ENCODE data around the gene MTG2.

Gene MTG2

DNA sequence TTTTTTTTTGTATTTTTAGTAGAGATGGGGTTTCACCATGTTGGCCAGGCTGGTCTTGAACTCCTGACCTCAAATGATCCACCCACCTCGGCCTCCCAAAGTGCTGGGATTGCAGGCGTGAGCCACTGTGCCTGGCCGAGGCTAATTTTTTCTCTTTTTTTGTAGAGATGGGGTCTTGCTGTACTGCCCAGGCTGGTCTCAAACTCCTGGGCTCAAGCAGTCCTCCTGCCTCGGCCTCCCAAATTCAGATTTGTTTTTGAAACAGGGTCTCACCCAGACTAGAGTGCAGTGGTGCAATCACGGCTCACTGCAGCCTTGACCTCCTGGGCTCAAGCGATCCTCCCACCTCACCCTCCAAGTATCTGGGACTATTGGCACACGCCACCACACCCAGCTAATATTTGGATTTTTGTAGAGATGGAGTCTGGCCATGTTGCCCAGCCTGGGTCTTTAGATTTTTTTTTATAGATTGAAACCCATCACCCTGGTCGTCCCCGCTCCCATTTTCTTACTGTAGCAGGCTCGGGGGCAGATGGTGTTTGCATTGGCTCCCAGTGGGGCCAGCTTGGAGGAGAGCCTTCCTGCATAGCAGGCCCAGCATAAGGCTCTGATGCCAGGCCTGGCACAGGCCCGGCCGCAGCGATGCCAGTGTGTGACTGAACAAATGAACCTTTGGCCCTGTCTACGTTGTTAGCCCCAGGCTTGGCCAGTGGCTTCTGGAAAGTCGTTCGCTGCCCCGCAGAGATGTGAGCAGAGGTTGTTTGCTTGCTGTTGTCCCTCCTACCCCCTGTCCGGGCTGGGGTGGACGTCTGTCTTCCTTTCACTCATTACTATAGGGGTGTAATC lies 4.3 kb upstream of the MTG2 start:
- in situ Hi-C loops (cut with MboI; ENCODE audit: low sequenced_read_pairs) = no loop called here

GRCh38 chr20:62179162-62179504 lies 3.7 kb upstream of the MTG2 start:
- in situ Hi-C loops (cut with MboI; ENCODE audit: low sequenced_read_pairs) = no loop called here

DNA sequence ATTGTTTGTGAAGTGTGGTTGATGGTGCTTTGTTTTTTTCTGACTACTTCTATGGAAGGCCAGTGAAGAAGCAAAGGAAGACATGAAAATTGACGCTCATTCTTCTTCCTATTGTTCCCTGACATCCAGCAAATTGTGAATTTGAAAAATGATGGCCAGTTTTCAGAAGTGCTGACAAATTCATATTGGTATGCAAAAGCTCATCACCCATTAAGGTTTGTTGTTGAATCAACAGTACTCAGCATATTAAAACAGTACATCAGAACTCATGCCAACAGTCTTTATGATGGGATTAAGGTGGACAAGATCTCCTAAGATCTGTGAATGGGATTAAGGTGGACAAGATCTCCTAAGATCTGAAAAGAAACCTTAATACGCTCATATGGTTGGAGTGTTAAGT lies 1.0 kb upstream of the MTG2 start:
- in situ Hi-C loops (cut with MboI; ENCODE audit: low sequenced_read_pairs) = no loop called here

GRCh38 chr20:62183426-62184142 lies 756 bp downstream of the MTG2 start:
- in situ Hi-C loops (cut with MboI; ENCODE audit: low sequenced_read_pairs) = no loop called here

GRCh38 chr20:62186096-62186426 lies 3.2 kb downstream of the MTG2 start:
- in situ Hi-C loops (cut with MboI; ENCODE audit: low sequenced_read_pairs) = no loop called here

- in situ Hi-C loops (cut with MboI; ENCODE audit: low sequenced_read_pairs) = no loop called here
Observed at GRCh38 chr20:62186887-62187866, 4.3 kb downstream of the MTG2 start.

GRCh38 chr20:62190639-62191411 lies 8.0 kb downstream of the MTG2 start:
- in situ Hi-C loops (cut with MboI; ENCODE audit: low sequenced_read_pairs) = no loop called here

GRCh38 chr20:62191781-62192559 lies 9.1 kb downstream of the MTG2 start:
- in situ Hi-C loops (cut with MboI; ENCODE audit: low sequenced_read_pairs) = no loop called here

DNA sequence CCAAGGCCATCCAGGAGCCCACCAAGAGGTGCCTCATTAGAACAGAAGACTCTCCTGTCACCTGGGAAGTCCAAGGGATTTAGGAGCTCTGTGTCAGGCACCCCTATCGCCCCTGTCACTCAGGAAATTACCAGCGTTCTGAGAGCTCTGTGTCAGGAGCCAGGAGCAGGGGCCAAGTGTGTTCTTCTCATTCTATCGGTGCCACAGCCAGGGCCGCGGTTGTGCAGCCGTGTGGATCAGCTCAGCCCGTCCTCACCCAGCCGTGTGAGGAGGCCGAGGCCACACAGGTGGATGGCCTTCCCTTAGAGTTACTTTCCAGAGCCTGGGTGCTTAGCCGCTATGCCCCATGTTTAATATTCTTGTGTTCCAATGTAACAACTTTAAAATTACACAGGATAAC lies 9.8 kb downstream of the MTG2 start:
- in situ Hi-C loops (cut with MboI; ENCODE audit: low sequenced_read_pairs) = no loop called here

GRCh38 chr20:62193079-62194025 lies 10.5 kb downstream of the MTG2 start:
- in situ Hi-C loops (cut with MboI; ENCODE audit: low sequenced_read_pairs) = no loop called here

- in situ Hi-C loops (cut with MboI; ENCODE audit: low sequenced_read_pairs) = no loop called here
Observed at GRCh38 chr20:62195075-62195405, 12.2 kb downstream of the MTG2 start.

DNA sequence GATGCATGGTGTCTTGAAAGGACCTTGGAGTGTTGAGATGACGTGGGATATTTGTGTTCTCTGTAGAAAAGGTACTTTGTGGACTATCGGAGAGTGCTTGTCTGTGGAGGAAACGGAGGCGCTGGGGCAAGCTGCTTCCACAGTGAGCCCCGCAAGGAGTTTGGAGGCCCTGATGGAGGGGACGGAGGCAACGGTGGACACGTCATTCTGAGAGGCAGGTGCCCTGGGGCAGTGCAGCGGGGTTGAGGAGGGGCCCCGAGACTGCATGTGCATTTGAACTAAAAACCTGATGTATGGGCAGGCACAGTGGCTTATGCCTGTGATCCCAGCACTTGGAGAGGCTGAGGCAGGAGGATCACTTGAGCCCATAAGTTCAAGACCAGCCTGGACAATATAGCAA lies 12.9 kb downstream of the MTG2 start:
- in situ Hi-C loops (cut with MboI; ENCODE audit: low sequenced_read_pairs) = no loop called here

DNA sequence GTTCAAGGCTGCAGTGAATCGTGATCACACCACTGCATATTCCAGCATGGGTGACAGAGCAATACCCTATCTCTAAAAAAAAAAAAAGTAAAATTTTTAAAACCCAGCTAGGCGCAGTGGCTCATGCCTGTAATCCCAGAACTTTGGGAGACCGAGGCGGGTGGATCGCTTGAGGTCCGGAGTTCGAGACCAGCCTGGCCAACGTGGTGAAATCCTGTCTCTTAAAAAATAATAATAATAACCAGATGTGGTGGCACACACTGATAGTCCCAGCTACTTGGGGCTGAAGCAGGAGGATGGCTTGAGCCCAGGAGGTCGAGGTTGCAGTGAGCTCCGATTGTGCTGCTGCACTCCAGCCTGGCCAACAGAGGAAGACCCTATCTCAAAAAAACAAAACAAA lies 13.5 kb downstream of the MTG2 start:
- in situ Hi-C loops (cut with MboI; ENCODE audit: low sequenced_read_pairs) = no loop called here

DNA sequence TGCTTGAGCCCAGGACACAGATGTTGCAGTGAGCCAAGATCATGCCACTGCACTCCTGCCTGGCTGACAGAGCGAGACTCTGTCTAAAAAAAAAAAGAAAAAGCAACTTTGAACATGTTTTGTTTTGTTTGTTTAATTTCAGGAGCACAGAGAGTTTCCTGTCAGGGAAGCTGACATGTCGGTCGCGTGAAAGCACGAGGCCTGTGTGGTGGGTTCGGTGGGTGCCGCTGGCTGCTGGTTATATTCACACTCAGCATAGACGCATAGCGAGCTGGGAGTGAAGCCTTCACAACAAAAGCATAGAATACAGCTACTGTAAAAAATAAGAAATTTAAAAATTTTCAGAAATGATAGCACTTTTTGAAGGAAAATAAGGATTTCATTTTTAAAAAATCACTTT lies 14.5 kb downstream of the MTG2 start:
- in situ Hi-C loops (cut with MboI; ENCODE audit: low sequenced_read_pairs) = no loop called here

GRCh38 chr20:62197801-62198200 lies 15.0 kb downstream of the MTG2 start:
- in situ Hi-C loops (cut with MboI; ENCODE audit: low sequenced_read_pairs) = no loop called here

GRCh38 chr20:62198496-62198895 lies 15.7 kb downstream of the MTG2 start:
- in situ Hi-C loops (cut with MboI; ENCODE audit: low sequenced_read_pairs) = no loop called here

DNA sequence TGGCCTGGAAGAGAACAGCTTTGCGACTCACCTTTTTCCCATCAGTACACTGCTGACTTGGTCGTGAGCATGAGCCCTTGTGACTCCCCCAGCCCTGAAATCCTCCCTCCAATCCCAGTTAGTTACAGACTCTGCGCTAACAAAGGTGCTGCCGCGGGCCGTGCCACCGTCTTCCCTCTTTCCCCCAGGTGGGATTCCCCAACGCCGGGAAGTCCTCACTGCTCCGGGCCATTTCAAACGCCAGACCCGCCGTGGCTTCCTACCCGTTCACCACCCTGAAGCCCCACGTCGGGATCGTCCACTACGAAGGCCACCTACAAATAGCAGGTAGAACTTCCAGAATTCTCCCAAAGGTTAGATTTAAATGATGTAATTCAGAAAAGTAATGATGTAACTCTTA lies 16.1 kb downstream of the MTG2 start:
- in situ Hi-C loops (cut with MboI; ENCODE audit: low sequenced_read_pairs) = no loop called here

- in situ Hi-C loops (cut with MboI; ENCODE audit: low sequenced_read_pairs) = no loop called here
Observed at GRCh38 chr20:62200491-62201172, 17.8 kb downstream of the MTG2 start.

Data from HL-60/S4 treated with retinoic acid at 250 ng/mL for 4 days and 3 days (cell line).